Hepatocyte (in vitro differentiated cells): ENCODE measurements around the gene TMPRSS12. TPM values are rescaled to one million over a fixed set of nuclear protein-coding genes. Genes with fewer than 3 reads are reported as not detected.
A peak's percentile ranks its signal among the peaks of the same experiment; 100 is the strongest.
"Not testable (repeated sequence)": the region's sequence is repeated elsewhere in the genome, so short reads cannot be mapped to it uniquely, and the experiment has no call there.

Source experiments
- DNase-seq: peaks from one replicate; pipeline ENCODE4 v3.0.0-alpha.2; 2016; ENCODE audit warnings: low spot score
- H2AFZ ChIP-seq: fragments of 200-600 bp; sonication (generic); 2 replicates; pipeline ENCODE4 v1.6.0; 2016; ENCODE audit warnings: antibody characterized with exemption, mild to moderate bottlenecking
- H3K27ac ChIP-seq: fragments of 200-600 bp; sonication (generic); 2 replicates; pipeline ENCODE4 v1.5.1; 2016; ENCODE audit warnings: mild to moderate bottlenecking
- H3K27me3 ChIP-seq: fragments of 200-600 bp; sonication (generic); 2 replicates; pipeline ENCODE4 v1.6.1; 2016
- H3K36me3 ChIP-seq: fragments of 200-600 bp; sonication (generic); replicated peaks from 2 replicates; pipeline ENCODE4 v1.5.1; 2016; ENCODE audit warnings: low read depth; ENCODE audit not compliant: insufficient read depth
- H3K4me1 ChIP-seq: fragments of 200-600 bp; sonication (generic); 2 replicates; pipeline ENCODE4 v1.5.1; 2016; ENCODE audit warnings: mild to moderate bottlenecking, moderate library complexity; ENCODE audit not compliant: insufficient read depth
- H3K4me2 ChIP-seq: fragments of 200-600 bp; sonication (generic); 2 replicates; pipeline ENCODE4 v1.6.0; 2016
- H3K4me3 ChIP-seq: fragments of 200-600 bp; sonication (generic); 2 replicates; pipeline ENCODE4 v1.5.1; 2016; ENCODE audit warnings: mild to moderate bottlenecking
- H3K79me2 ChIP-seq: fragments of 200-600 bp; sonication (generic); 2 replicates; pipeline ENCODE4 v1.6.0; 2017; ENCODE audit warnings: mild to moderate bottlenecking
- H3K9me2 ChIP-seq: fragments of 200-600 bp; sonication (generic); replicated peaks from 2 replicates; pipeline ENCODE4 v1.6.0; 2017; ENCODE audit warnings: mild to moderate bottlenecking; ENCODE audit not compliant: insufficient read depth
- H3K9me3 ChIP-seq: fragments of 200-600 bp; sonication (generic); 2 replicates; pipeline ENCODE4 v1.5.1; 2016; ENCODE audit warnings: low read depth, mild to moderate bottlenecking
- H4K20me1 ChIP-seq: fragments of 200-600 bp; sonication (generic); 2 replicates; pipeline ENCODE4 v1.6.0; 2016; ENCODE audit warnings: mild to moderate bottlenecking; ENCODE audit not compliant: insufficient read depth, poor library complexity, severe bottlenecking
- CTCF ChIP-seq: fragments of 200-600 bp; sonication (generic); IDR thresholded peaks from 2 replicates; pipeline ENCODE4 v1.5.1; 2016; ENCODE audit warnings: antibody characterized with exemption, mild to moderate bottlenecking; ENCODE audit not compliant: poor library complexity
- EZH2 ChIP-seq: fragments of 200-600 bp; sonication (generic); IDR thresholded peaks from 2 replicates; pipeline ENCODE4 v1.6.1; 2016; ENCODE audit warnings: antibody characterized with exemption, mild to moderate bottlenecking, borderline replicate concordance
- EZH2phosphoT487 ChIP-seq: fragments of 200-600 bp; sonication (generic); IDR thresholded peaks from one replicate; pipeline ENCODE4 v1.6.1; 2018; ENCODE audit warnings: antibody characterized with exemption, mild to moderate bottlenecking, low read depth, moderate library complexity; ENCODE audit not compliant: unreplicated experiment, severe bottlenecking
- WGBS: methylation state at CpG from one replicate; pipeline ENCODE4 v1.1.6; 2016; ENCODE audit warnings: low lambda C conversion rate; ENCODE audit errors: missing lambda C conversion rate; 5-methylcytosine and 5-hydroxymethylcytosine counted together
- polyA plus RNA-seq: library from polyadenylated mRNA; unstranded; fragments of >200 nt; fragmentation: Nextera tagmentation; extraction: Ambion mirVana; gene quantifications from 2 replicates; pipeline ENCODE4 v1.2.1, GENCODE V29; 2016
- total RNA-seq: library from RNA; depleted of rRNA; stranded (reverse); fragments of >200 nt; gene quantifications from 2 replicates; pipeline ENCODE4 v1.2.3, GENCODE V29; 2014

Gene TMPRSS12
- total and polyA plus RNA-seq, 2 experiments from 2014 or later = not detected

GRCh38 chr12:50824914-50825313 is 17.8 kb upstream of the TMPRSS12 start:
- DNase-seq = no peak
- no peak overlapping the region for H2AFZ ChIP-seq
- H3K36me3 ChIP-seq = no peaks in the 10 kb centered on the region
- H3K9me2 ChIP-seq = no peaks in the 10 kb centered on the region
- H3K27me3 ChIP-seq = no peaks in the 10 kb centered on the region
- no peaks in the 10 kb centered on the region for H4K20me1 ChIP-seq
- H3K9me3 ChIP-seq = no peaks in the 10 kb centered on the region
- no peaks in the 10 kb centered on the region for H3K79me2 ChIP-seq
- 33% methylated on average over 4 of the region's 4 CpGs for WGBS
- TF ChIP-seq EZH2 (no peak), EZH2phosphoT487 (no peak), CTCF (no peak)
- H3K4me3 ChIP-seq = no peak overlapping the region
- H3K27ac ChIP-seq = peak overlapping the region; percentile 31
- H3K4me1 ChIP-seq = peaks cover 9% of the 10 kb centered on the region
- no peak overlapping the region for H3K4me2 ChIP-seq

GRCh38 chr12:50825372-50825838 is 17.3 kb upstream of the TMPRSS12 start:
- H3K4me2 ChIP-seq = no peak overlapping the region
- no peaks in the 10 kb centered on the region for H3K36me3 ChIP-seq
- no peaks in the 10 kb centered on the region for H3K79me2 ChIP-seq
- peak overlapping the region; percentile 31 for H3K27ac ChIP-seq
- TF ChIP-seq CTCF (peak; percentile 57), EZH2phosphoT487 (no peak)
- H3K4me3 ChIP-seq = no peak overlapping the region
- no peaks in the 10 kb centered on the region for H4K20me1 ChIP-seq
- peak; percentile 79 for DNase-seq
- 31% methylated on average over 2 of the region's 2 CpGs for WGBS
- no peaks in the 10 kb centered on the region for H3K9me3 ChIP-seq
- no peak overlapping the region for H2AFZ ChIP-seq
- H3K4me1 ChIP-seq = peaks cover 9% of the 10 kb centered on the region
- no peaks in the 10 kb centered on the region for H3K9me2 ChIP-seq
- no peaks in the 10 kb centered on the region for H3K27me3 ChIP-seq

GRCh38 chr12:50828121-50828520 is 14.6 kb upstream of the TMPRSS12 start:
- DNase-seq = no peak
- no peak for TF ChIP-seq EZH2
- TF ChIP-seq EZH2phosphoT487 = no peak
- TF ChIP-seq CTCF = no peak
- H2AFZ ChIP-seq = no peak overlapping the region
- no peak overlapping the region for H3K4me3 ChIP-seq
- H3K4me2 ChIP-seq = no peak overlapping the region
- no peaks in the 10 kb centered on the region for H3K9me3 ChIP-seq
- no peaks in the 10 kb centered on the region for H3K79me2 ChIP-seq
- no peaks in the 10 kb centered on the region for H3K27me3 ChIP-seq
- no peak overlapping the region for H3K27ac ChIP-seq
- H3K4me1 ChIP-seq = peaks cover 9% of the 10 kb centered on the region
- H3K9me2 ChIP-seq = no peaks in the 10 kb centered on the region
- no peaks in the 10 kb centered on the region for H4K20me1 ChIP-seq
- WGBS = 93% methylated on average over 1 of the region's 1 CpG
- H3K36me3 ChIP-seq = no peaks in the 10 kb centered on the region

GRCh38 chr12:50828886-50829285 is 13.8 kb upstream of the TMPRSS12 start:
- no peak overlapping the region for H3K4me3 ChIP-seq
- H3K27me3 ChIP-seq = no peaks in the 10 kb centered on the region
- TF ChIP-seq EZH2phosphoT487 (no peak), CTCF (no peak), EZH2 (no peak)
- no peak overlapping the region for H2AFZ ChIP-seq
- H3K4me2 ChIP-seq = no peak overlapping the region
- no peaks in the 10 kb centered on the region for H3K79me2 ChIP-seq
- 90% methylated on average over 2 of the region's 2 CpGs for WGBS
- no peaks in the 10 kb centered on the region for H3K36me3 ChIP-seq
- no peaks in the 10 kb centered on the region for H3K9me2 ChIP-seq
- DNase-seq = no peak
- H3K9me3 ChIP-seq = no peaks in the 10 kb centered on the region
- no peaks in the 10 kb centered on the region for H4K20me1 ChIP-seq
- H3K4me1 ChIP-seq = peaks cover 9% of the 10 kb centered on the region
- no peak overlapping the region for H3K27ac ChIP-seq

GRCh38 chr12:50833801-50834200 is 8.9 kb upstream of the TMPRSS12 start:
- not testable (repeated sequence) for H3K9me2 ChIP-seq, H3K4me3 ChIP-seq, H3K27ac ChIP-seq, H3K4me2 ChIP-seq, H4K20me1 ChIP-seq, DNase-seq, H3K27me3 ChIP-seq, H3K4me1 ChIP-seq, H3K79me2 ChIP-seq, H2AFZ ChIP-seq, H3K36me3 ChIP-seq, H3K9me3 ChIP-seq
